GM12892 (cell line): ENCODE results near the gene YOD1.

Source experiments
- POLR2A ChIP-seq: IDR thresholded peaks from 2 replicates; pipeline ENCODE4 v1.6.1; 2011; ENCODE audit warnings: low read depth, low read length, control low read depth
- POLR2AphosphoS5 ChIP-seq: IDR thresholded peaks from 2 replicates; pipeline ENCODE4 v1.6.1; 2011; ENCODE audit warnings: low read depth, low read length, control low read depth

GRCh38 chr1:207036865-207037264 is 14.1 kb downstream of the YOD1 start:
- TF ChIP-seq POLR2A (no peak), POLR2AphosphoS5 (no peak)
